Pons (tissue), 1 donor: ENCODE data around the gene EYA2.
A peak's percentile ranks its signal among the peaks of the same experiment; 100 is the strongest.

ENCODE experiments used
- DNase-seq: peaks from one replicate; pipeline ENCODE4 v3.0.0-alpha.2; 2016; ENCODE audit warnings: low spot score

Gene EYA2

GRCh38 chr20:47007826-47008655 is 113.4 kb downstream of the EYA2 start:
- no peak for DNase-seq

DNA sequence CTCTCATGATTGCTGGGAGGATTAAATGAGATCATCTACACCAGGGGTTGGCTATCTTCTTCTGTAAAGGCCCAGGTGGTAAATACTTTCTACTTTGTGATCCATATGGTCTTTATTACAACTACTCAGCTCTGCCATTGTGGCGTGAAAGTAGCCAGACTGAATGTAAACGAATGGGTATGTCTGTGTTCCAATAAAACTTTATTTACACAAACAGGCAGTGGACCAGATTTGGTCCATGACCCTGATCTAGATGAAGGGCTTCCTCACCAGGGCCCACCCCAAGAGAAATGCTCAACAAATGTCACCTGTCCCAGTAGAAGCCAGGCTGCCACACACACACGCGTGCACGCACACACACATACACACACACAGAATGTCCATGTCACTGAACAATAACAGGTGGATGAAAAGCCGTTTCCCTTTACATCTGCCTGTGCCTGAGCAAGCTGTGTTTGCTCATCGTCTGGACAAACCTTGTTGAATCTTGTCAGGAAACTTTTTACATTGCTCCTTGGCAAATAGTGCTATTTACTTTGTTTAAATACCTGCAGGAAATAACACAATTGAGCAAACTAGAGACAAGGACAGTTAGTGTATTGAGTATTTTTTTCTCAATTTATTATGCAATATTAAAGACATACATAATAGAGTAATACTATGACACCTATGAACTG is 114.3 kb downstream of the EYA2 start:
- DNase-seq, result no peak

DNA sequence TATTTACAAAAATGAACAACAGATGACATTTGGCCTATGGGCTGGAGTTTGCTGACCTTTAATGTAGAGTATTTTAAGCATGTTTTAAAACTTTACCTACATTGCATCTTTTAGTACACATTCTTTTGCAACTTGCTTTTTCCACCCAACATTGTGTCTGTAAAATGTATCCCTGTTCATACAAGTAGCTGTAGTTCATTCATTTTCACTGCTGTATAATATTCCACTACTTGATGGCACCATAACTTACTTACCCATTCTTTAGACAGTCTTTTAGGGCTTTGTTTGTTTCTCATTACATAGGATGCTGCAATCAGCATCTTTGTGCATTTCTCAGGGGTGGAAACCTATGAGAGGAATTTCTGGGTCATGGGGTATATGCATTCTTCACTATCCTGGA is 115.1 kb downstream of the EYA2 start:
- no peak for DNase-seq

- no peak for DNase-seq
These were observed 117.3 kb downstream of the EYA2 start for GRCh38 chr20:47011984-47012383.

- no peak for DNase-seq
These were observed 119.0 kb downstream of the EYA2 start for GRCh38 chr20:47013606-47014005.

DNA sequence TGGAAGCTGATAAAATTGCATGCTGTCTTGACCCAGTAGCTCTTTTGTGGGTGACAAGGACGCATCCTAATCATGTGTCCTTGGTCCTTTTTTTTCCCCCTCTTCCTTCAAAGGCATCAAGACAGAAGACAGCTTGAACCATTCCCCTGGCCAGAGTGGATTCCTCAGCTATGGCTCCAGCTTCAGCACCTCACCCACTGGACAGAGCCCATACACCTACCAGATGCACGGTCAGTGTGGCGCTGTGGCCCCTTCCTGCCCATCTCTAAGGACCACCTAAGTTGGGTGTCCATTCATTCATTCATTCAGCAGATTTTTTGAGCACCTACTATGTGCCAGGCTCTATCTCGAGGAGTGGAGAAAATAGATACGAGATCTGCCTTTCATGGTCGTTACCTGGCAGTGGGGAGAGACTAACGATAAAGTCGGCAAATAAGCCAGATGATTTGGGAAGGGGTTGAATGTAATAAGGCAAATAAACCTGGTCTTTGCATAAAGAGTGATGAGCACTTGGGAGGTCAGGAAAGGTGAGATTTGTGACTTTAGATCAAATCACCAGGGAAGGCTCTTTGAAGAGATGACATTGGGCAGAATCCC is 121.5 kb downstream of the EYA2 start:
- no peak for DNase-seq

DNA sequence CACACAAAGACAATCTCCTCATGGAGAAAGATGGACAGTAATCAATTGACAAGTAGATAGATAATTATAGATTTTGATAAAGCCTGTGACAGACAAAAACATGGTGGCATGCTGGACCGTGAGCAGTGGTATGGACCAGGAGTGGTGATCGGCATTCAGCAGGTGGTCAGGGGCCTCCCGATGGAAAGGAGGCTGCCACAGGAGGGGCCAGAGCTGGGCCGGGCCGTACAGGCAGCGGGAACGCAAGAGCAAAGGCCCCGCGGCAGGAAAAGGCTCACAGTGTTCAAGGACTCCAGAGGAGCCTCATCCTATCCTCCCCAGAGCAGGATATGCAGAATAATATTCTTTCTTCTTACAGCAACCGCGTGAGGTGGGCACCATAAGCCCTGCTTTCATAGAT is 123.7 kb downstream of the EYA2 start:
- no peak for DNase-seq

DNA sequence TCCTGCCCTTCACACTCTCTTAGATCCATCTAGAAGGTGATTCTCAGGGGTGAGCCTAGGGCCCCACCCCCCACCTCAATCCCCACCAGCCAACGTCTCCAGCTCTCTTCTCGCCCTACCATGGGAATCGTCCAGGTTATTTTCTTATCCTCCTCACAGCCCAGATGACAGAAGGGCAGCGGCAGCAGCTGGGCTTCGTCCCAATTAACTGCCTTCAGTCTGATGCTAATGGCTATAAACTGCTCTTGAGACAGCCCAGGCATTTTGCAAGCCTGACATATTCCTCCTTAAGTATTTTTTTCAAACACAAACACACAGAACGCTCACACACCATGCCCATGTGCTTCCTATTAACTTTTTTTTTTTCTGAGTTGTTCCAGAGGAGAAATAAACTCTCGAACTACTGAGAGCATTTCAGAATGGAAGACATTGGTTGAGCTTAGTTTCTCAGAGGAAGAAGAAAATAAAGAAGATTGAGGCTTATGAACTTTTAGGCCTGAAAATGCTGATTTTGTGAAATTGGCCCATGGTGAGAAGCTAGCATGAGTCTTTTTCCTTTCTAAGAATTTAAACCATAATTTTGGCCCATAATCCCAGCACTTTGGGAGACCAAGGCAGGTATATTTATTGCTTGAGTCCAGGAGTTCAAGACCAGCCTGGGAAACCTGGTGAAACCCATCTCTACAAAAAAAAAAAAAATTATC is 124.6 kb downstream of the EYA2 start:
- peak; percentile 25 for DNase-seq

GRCh38 chr20:47020231-47020630 is 125.6 kb downstream of the EYA2 start:
- no peak for DNase-seq

DNA sequence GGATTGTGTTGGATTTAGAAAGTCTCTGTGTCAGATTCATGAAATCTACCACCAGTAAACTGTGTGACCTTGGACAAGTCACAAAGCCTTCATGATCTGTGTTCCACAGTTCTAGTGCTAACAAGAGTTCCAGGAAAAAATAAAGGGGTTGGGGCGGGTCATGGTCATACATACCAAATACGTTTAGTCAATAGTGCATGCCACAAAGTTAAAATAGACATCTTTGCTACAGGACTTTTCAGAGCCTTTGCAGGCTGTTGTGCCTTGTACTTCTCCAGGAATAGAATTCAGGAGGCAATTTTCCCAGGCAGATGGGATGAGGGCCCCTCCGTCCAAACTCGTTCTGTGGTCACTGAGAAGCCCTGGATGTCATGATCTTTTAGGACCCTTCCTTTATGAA is 127.2 kb downstream of the EYA2 start:
- DNase-seq, result no peak

DNA sequence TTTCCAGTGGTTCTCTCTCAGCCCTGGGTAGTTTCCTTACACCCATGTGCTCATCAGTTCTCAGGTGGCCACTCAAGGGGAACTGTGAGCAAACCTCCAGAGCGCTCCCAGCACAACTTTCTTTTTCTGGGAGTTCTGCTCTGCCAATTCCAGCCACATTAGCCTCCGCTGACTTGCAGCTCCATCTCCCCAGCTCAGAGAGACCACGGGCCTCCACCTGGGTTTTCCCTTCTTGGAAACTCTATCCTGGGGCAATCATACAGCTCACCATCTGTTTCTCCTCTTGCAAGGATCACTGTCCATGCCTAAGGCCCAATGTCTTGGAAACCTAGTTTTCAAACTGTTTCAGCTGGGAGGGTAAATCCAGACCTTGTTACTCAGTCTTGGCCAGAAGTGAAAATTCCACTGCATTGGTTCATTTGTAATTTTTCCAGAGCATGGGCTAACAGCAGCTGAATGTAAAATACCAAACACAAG is 129.9 kb downstream of the EYA2 start:
- peak; percentile 14 for DNase-seq

DNA sequence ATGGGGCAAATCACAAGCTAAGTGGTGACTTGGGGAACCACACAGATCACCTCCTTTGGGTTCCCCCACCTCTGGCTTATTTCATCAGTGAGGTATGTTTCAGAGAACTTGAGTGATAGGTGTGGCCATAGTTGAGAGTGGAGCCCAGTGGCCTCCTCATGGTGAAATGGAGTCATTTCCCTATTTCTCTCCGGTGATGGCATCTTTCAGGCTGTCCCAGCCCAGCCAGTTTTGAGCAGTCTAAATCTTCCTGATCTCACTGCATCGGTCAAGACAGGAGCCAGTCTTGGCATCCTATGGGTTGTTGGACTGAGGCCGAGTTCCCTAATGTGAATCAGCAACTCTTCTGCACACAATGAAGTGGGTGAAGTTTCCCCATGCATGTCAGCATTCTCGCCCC is 132.4 kb downstream of the EYA2 start:
- DNase-seq, result no peak

- DNase-seq, result no peak
These were observed 132.8 kb downstream of the EYA2 start for GRCh38 chr20:47027456-47027855.

GRCh38 chr20:47028487-47028886 is 133.8 kb downstream of the EYA2 start:
- DNase-seq, result no peak

GRCh38 chr20:47029845-47030244 is 135.2 kb downstream of the EYA2 start:
- DNase-seq, result no peak

DNA sequence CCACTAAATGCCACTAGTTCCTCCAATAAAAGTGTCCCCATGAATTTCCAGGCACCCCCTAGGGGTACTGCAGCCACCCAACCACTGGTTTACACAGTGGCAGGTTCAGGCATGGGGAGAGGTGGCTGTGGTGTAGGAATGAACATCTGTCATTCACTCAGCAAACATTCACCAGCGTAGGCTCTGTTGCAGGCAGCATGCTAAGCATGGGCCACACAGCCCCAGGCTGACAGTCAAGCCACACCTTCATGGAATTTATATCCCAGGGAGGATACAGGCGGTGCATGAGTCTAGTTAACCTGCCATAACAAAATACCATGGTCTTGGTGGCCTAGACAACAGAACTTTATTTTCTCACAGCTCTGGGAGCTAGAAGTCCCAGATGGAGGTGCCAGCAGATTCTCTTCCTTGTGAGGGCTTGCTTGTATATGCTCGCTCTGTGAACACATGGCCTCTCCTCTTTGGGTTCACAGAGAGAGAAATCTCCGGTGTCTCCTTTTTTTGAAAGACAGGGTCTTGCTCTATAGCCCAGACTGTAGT is 135.7 kb downstream of the EYA2 start:
- DNase-seq, result no peak

DNA sequence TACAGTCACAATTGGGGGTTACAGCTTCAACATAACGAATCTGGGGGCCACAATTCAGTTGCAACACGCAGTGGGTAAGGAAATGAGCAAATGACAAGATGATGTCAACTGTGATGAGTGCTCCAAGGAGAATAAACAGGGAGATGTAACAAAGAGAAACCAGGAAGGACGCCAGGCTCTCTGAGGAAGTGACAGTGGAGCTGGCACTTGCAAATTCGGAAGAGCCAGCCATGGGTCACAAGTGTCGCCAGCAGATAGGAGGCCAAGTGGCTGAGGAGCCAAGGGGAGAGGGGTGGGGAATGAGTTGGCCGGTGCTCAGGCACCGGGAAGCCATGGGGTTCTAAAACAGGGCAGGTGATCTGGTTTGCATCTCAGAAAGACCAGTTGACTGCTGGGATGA is 136.4 kb downstream of the EYA2 start:
- no peak for DNase-seq

DNA sequence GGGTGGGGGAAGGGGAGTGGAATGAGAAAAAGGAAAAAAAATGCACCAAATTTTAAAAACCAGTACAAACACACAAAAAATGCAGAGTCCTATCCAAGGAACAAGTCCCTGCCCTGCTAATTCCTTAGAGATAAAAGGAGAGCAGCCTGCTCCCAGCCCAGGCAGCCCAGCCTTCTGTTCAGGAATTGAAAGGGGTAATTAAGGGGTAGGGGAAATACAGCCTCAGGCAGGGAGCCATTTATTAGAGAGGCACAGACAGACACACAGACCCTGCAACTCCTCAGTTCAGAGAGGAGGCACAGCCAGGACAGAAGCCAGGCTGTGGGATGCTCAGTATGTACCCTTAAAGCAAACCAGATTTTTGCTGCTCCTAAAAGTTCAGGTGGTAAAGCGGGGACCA is 137.2 kb downstream of the EYA2 start:
- no peak for DNase-seq

DNA sequence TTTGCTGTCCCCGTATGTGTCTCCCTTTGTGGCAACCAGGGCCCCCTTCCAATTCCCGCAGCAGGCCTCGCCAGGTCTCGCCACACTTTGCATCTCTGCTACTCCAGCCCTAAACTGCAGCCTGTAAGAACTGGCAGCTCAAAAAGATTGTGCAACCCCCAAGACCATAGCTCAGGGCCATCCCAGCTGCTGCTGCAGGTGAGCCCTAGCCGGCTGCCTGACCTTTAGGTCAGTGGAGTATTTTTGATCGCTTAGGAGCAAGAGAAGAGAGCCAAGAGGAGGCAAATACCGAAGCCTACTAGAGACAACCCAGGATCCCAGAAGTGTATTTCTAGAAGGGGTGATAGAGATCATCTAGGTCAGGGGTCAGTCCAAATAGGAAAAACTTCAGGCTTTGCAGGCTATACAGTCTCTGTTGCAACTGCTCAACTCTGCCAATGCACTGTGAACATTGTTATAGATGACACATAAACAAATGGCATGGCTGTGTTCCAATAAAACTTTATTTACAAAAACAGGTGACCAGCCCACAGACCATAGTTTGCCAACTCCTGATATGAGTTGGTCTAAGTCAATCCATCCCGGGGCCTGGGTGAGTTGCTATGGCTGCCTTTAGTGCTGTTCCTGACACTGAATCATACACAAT is 138.4 kb downstream of the EYA2 start:
- DNase-seq, result no peak

- DNase-seq, result no peak
These were observed 139.0 kb downstream of the EYA2 start for GRCh38 chr20:47033665-47034064.

GRCh38 chr20:47035026-47035590 is 140.5 kb downstream of the EYA2 start:
- DNase-seq, result no peak
